Spinal cord (tissue), 10 donors: Measurements from ENCODE around the gene TOP2A. TPM values are rescaled to one million over a fixed set of nuclear protein-coding genes. Genes with fewer than 3 reads are reported as not detected.
"Not testable (repeated sequence)": the region's sequence is repeated elsewhere in the genome, so short reads cannot be mapped to it uniquely, and the experiment has no call there.

Source experiments
- DNase-seq, 6 donors: peaks; one replicate each; pipeline versions ENCODE4 v3.0.0 to v3.0.0-alpha.2; 2013 to 2015; ENCODE audit warnings: low spot score in 6 of 6, low read depth in 4 of 6
- H3K27ac ChIP-seq: one replicate; pipeline ENCODE4 v1.5.1; 2013; ENCODE audit warnings: low read depth, low read length, control low read depth
- H3K27me3 ChIP-seq: one replicate; pipeline ENCODE4 v1.6.1; 2013; ENCODE audit warnings: low read length; ENCODE audit not compliant: control insufficient read depth, insufficient read depth
- H3K36me3 ChIP-seq: one replicate; pipeline ENCODE4 v1.6.1; 2013; ENCODE audit warnings: low read length; ENCODE audit not compliant: control insufficient read depth, insufficient read depth
- H3K4me1 ChIP-seq: one replicate; pipeline ENCODE4 v1.6.1; 2013; ENCODE audit warnings: low read length; ENCODE audit not compliant: control insufficient read depth, insufficient read depth
- H3K4me3 ChIP-seq: one replicate; pipeline ENCODE4 v1.5.1; 2013; ENCODE audit warnings: low read depth, low read length, control low read depth
- H3K9me3 ChIP-seq: one replicate; pipeline ENCODE4 v1.6.1; 2013; ENCODE audit warnings: low read length; ENCODE audit not compliant: control insufficient read depth, insufficient read depth
- WGBS: methylation state at CpG from one replicate; pipeline ENCODE4 v1.1.5; 2013; ENCODE audit warnings: missing lambda C conversion rate; ENCODE audit not compliant: insufficient coverage; 5-methylcytosine and 5-hydroxymethylcytosine counted together
- polyA plus RNA-seq, 2 donors: library from polyadenylated mRNA; unstranded; fragments of 120-200 nt; gene quantifications; one replicate each; pipeline ENCODE4 v1.2.1, GENCODE V29; 2013; ENCODE audit not compliant: insufficient read length in 2 of 2
- total RNA-seq, 2 donors: library from RNA; depleted of rRNA in 1 of 2; stranded (reverse); fragments of 120-200 nt in 1 of 2; fragments of >200 nt in 1 of 2; gene quantifications; one replicate each; pipeline versions ENCODE4 v1.2.3 to v1.2.4, GENCODE V29; 2013 to 2014
- donor health status: healthy.

The TOP2A gene
- total and polyA plus RNA-seq, 4 donors = 60.8 to 79.4 (median 70.9) TPM

DNA sequence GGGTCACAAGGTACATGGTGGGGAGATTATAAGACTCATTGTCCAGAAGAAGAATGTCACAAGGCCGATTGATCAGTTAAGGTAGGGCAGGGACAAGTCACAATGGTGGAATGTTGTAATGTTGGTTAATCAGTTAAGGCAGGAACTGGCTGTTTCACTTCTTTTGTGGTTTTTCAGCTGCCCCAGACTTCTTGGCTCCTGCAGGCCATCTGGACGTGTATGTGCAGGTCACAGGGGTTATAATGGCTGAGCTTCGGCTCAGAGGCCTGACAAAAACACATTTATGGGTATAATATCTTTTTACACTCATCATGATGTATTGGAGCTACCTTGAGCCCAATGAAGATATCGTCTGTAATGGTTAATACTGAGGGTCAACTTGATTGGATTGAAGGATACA, 45.1 kb downstream of the TOP2A start:
- H3K4me1 ChIP-seq, DNase-seq, H3K36me3 ChIP-seq, H3K27me3 ChIP-seq, H3K9me3 ChIP-seq, H3K27ac ChIP-seq, H3K4me3 ChIP-seq: not testable (repeated sequence)
- 86% methylated on average over 2 of the region's 4 CpGs for WGBS

DNA sequence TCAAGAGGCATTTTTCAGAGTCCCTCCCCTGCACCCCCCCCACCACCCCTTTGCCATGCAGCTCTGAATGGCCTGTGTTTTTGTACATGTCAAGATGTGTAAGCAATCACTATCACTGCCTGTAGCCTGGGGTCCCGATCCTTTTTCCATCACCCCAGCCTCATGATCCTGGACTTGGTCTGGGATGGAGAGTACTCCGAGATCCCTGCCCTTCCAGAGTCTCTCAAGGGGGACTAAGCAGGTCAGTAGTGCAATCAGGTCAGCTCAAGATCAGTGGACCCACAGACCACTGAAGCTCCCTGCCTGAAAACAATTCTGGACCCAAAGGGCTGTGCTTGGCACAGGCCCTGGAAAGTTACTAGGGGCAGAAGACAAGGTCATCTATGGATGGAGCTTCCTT, 45.7 kb downstream of the TOP2A start:
- Histone ChIP-seq H3K4me1 (peaks cover 4% of the 10 kb centered on the region), H3K4me3 (no peak overlapping the region), H3K9me3 (no peaks in the 10 kb centered on the region), H3K27ac (no peak overlapping the region), H3K36me3 (no peaks in the 10 kb centered on the region), H3K27me3 (no peaks in the 10 kb centered on the region)
- 95% methylated on average over 2 of the region's 2 CpGs for WGBS
- DNase-seq = no peak

DNA sequence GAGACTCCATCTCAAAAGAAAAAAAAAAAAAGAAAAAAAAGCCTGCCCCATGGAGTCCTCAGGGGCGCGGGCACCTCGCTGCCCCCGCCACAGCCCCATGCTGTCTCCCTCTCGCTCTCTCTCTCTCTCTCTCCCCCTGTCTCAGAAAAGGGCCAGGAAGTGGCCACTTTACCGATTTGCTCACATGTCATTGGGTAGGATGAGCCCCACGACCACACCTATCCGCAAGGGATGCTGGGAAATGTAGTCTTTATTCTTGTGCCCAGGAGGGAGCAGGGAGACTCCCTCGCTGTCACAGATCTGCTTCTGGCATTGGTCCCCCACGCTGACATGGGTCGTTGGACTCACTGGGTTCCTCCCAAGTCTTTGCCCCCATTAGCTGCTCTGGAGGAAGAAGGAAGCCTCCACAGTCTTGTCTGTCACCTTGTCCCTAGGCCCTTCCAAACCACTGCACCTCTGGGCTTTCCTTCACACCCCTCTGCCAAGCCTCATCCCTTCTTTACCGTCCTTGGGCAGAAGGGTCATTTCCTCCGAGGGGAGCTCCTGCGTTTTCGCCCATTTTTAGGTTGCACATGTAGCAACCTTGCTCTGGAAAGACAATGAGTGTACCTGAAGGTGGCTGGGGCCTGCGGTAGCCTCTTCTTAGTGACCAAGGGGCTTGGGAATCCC, 46.3 kb downstream of the TOP2A start:
- no peak overlapping the region for H3K4me3 ChIP-seq
- no peak for DNase-seq
- no peaks in the 10 kb centered on the region for H3K36me3 ChIP-seq
- 85% methylated on average over 7 of the region's 16 CpGs for WGBS
- no peak overlapping the region for H3K27ac ChIP-seq
- no peaks in the 10 kb centered on the region for H3K9me3 ChIP-seq
- no peaks in the 10 kb centered on the region for H3K27me3 ChIP-seq
- H3K4me1 ChIP-seq = peaks cover 4% of the 10 kb centered on the region

DNA sequence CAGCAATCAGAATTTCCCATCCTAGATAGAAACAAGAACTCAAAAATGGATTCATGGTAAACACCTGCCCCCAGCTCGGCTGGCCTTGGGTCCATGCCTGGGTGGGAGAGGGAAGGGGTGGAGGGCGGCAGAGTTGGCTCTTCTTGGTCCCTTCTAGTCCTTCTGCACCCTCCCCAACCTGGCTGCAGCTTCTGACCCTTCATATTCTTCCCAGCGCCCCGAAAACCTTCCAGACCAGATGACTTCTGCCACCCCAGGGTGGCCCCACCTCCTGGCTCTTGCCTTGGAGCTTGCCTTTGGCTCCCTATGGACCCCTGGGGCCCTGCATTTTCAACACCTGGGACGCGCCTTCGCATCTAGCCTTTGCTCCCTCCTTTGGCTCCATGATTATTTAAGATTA, 47.8 kb downstream of the TOP2A start:
- no peak overlapping the region for H3K27ac ChIP-seq
- H3K36me3 ChIP-seq = no peaks in the 10 kb centered on the region
- WGBS = 100% methylated on average over 3 of the region's 7 CpGs
- H3K4me3 ChIP-seq = no peak overlapping the region
- no peaks in the 10 kb centered on the region for H3K27me3 ChIP-seq
- no peak for DNase-seq
- H3K9me3 ChIP-seq = no peaks in the 10 kb centered on the region
- H3K4me1 ChIP-seq = peaks cover 2% of the 10 kb centered on the region

DNA sequence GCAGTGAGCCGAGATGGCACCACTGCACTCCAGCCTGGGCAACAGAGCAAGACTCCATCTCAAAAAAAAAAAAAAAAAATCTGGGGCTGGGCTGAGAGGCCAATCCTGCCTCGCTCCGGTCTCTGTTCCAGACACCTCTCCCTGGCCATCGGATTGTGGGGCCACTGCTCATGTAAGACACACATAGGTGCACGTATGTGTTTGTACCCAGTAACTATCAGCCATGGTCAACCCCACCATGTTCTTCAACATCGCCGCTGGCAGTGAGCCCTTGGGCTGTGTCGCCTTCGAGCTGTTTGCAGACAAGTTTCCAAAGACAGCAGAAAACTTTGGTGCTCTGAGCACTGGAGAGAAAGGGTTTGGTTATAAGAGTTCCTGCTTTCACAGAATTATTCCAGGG, 50.0 kb downstream of the TOP2A start:
- H3K27me3 ChIP-seq = peaks cover 14% of the 10 kb centered on the region
- H3K4me3 ChIP-seq, H3K9me3 ChIP-seq, DNase-seq, H3K27ac ChIP-seq, H3K36me3 ChIP-seq: not testable (repeated sequence)
- H3K4me1 ChIP-seq = peaks cover 15% of the 10 kb centered on the region
- 100% methylated on average over 8 of the region's 9 CpGs for WGBS

DNA sequence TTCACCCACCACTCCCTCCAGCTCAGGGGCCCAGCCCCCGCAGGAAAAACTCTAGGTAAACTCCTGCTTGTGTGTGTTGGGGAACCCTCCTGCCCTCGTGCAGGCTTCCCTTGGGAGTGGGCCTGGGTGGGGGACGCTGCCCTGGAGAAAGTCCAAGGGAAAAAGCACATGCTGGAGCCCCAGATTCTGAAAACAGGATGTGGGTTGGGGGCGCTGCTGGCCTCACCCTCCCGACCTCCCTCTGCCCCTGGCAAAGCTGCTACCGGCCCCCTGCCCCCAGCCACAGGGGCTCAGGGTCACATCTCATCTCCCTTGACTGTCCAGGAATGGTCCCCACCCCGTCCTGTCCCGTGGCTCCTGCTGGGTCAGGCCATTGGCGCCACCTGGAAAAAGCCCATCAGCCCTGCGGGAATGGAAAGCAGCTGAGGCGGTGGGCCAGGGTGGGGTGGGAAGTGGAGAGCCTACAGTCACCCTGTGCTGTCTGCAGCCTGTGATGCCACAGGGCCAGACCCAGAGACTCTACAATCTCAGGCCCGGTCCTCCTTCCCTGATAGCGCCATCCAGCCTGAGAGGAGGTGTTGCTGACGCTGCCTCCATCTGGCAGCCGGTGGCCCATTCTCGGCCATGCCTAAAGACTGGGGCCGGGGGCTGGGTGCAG, 50.7 kb downstream of the TOP2A start:
- Histone ChIP-seq H3K27me3 (peaks cover 20% of the 10 kb centered on the region), H3K4me1 (peaks cover 22% of the 10 kb centered on the region), H3K36me3 (no peaks in the 10 kb centered on the region), H3K27ac (no peak overlapping the region), H3K4me3 (no peak overlapping the region), H3K9me3 (no peaks in the 10 kb centered on the region)
- WGBS = 74% methylated on average over 14 of the region's 17 CpGs
- no peak for DNase-seq

DNA sequence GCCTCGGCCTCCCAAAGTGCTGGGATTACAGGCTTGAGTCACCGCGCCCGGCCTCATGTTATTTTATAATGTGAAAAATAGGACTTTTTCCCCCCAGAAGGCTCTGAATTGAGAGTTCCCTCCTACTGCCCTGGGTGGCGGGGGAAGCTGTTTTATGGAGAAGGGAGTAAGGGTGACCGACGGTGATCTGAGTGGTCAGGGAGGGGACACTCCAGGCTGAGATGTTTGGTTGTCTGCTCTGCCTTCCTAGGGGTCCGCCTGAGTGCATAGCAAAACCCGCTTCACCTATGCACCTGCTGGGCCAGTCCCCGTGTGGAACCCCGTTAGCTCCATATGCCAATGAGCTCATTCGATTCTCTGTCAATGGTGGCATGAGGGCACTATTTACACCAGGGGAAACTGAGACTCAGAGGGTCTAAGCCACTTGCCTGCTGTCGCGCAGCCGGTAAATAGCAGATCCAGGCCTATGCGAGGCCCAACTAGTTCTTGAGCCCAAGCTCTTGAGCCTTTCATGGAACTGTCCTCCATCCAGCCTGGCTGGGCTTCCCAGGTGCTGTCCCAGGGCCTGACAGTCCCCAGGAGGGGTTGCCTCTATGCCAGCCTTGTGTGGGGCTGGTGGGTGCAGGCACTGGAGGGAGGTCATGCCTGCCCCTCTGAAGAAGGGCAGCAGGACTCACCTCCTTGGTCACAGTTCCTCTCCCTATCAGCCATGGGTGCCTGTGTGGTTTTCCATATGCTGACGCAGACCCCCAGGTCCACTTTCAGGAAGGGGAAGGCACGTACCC, 51.4 kb downstream of the TOP2A start:
- 88% methylated on average over 10 of the region's 18 CpGs for WGBS
- Histone ChIP-seq H3K9me3 (no peaks in the 10 kb centered on the region), H3K4me1 (peaks cover 24% of the 10 kb centered on the region), H3K4me3 (no peak overlapping the region), H3K36me3 (no peaks in the 10 kb centered on the region), H3K27ac (no peak overlapping the region), H3K27me3 (peaks cover 27% of the 10 kb centered on the region)
- no peak for DNase-seq

DNA sequence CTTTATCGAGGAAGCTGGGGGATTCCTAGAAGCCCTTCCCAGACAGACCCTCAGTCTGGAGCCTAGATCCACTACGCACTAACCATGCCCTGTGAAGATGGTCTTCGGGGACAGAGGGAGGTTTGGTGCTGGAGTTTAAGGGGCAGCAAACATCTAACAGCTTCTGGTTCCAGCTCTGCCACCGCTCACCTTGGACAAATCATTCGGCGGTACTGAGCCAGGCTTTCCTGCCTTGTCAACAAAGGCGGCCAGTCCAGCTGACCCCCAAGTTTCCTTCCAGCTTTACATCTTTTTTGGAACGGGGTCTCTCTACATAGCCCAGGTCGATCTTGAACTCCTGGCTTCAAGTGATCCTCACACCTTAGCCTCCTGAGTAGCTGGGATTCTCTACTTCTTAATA, 52.8 kb downstream of the TOP2A start:
- no peaks in the 10 kb centered on the region for H3K36me3 ChIP-seq
- H3K9me3 ChIP-seq = no peaks in the 10 kb centered on the region
- peaks cover 24% of the 10 kb centered on the region for H3K4me1 ChIP-seq
- H3K27ac ChIP-seq = no peak overlapping the region
- DNase-seq = no peak
- H3K27me3 ChIP-seq = peaks cover 34% of the 10 kb centered on the region
- no peak overlapping the region for H3K4me3 ChIP-seq
- WGBS = 80% methylated on average over 7 of the region's 9 CpGs

DNA sequence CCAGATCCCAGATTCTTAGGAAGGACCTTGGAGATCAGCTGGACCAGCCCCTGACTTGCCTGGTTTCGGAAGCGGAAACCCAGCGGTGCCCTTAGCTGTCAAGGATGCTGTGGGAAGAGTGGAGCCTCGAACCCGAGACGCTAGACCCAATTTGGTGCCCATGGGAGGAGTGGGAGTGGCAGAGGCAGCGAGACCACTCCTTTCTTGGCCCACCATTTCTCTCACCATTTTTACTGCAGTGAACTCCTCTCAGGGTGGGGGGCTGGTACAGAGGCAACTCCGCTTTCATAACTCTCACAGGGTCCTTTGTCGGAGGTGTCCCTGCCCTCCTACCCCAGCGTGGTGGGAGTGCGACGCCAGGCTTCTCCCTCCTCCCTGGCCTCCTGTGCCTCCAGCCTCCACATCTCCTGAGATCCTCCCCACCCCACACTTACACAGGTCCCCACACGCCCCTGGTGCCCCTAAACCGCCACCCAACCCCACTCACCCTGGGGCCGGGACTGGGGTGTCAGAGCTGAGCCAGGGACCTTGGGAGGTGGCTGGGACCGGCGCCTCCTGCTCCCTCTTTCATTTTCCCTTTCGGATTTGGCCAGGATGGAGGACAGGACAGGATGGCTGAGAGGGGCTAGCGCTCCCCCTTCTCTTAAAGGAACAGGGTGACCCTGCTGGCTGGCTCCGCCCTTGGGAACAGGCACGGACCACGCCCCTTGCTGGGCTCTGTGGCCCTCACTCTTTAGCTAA, 53.4 kb downstream of the TOP2A start, which contains the start of gene GJD3:
Gene GJD3, minus strand, starts transcription at position 617 of the 741 bp plus-strand sequence. CDS start 922 bp downstream, outside the sequence.
- H3K4me1 ChIP-seq = peaks cover 24% of the 10 kb centered on the region
- WGBS = 22% methylated on average over 17 of the region's 22 CpGs
- peaks cover 34% of the 10 kb centered on the region for H3K27me3 ChIP-seq
- no peaks in the 10 kb centered on the region for H3K9me3 ChIP-seq
- DNase-seq = peak in 1 of 6 donors; percentile 10
- peak within 1 kb of the TSS; percentile 40 for H3K4me3 ChIP-seq
- no peaks in the 10 kb centered on the region for H3K36me3 ChIP-seq
- no peak within 1 kb of the TSS for H3K27ac ChIP-seq
